WTC11 (cell line): ENCODE measurements around the gene PIK3CB. TPM values are rescaled to one million over a fixed set of nuclear protein-coding genes. Genes with fewer than 3 reads are reported as not detected.
A peak's percentile ranks its signal among the peaks of the same experiment; 100 is the strongest.

Experiments
- ATAC-seq: fragments of 200-7000 bp; cut with Tn5 transposase; 2 replicates; pipeline ENCODE4 v1.10.0; 2021; ENCODE audit warnings: mild to moderate bottlenecking, moderate library complexity
- CTCF ChIA-PET: fragments of 300-600 bp; sonication (Branson Sonifier 250); formaldehyde crosslinking; loops from one replicate; lab custom pipeline; 2021; ENCODE audit warnings: antibody characterized with exemption; lab: Charles Lee
- POLR2A ChIA-PET: fragments of 350-600 bp; sonication (Branson Sonifier 250); formaldehyde crosslinking; loops from one replicate; lab custom pipeline; 2021; ENCODE audit warnings: antibody characterized with exemption; lab: Charles Lee
- DNase-seq: peaks from one replicate; pipeline ENCODE4 v3.0.0; 2021; ENCODE audit warnings: low spot score
- H3K27ac Mint-ChIP-seq: 2 replicates; pipeline ENCODE4 v1.8.0; 2021; ENCODE audit warnings: mixed read lengths
- H3K27me3 Mint-ChIP-seq: 2 replicates; pipeline ENCODE4 v1.8.0; 2021; ENCODE audit warnings: low read depth, mild to moderate bottlenecking, moderate library complexity, mixed read lengths
- H3K36me3 Mint-ChIP-seq: 2 replicates; pipeline ENCODE4 v1.8.0; 2021; ENCODE audit warnings: mixed read lengths
- H3K4me1 Mint-ChIP-seq: 2 replicates; pipeline ENCODE4 v1.8.0; 2022; ENCODE audit warnings: mixed read lengths
- H3K4me3 Mint-ChIP-seq: 2 replicates; pipeline ENCODE4 v1.8.0; 2021; ENCODE audit warnings: mild to moderate bottlenecking, moderate library complexity, mixed read lengths
- H3K9me3 Mint-ChIP-seq: 2 replicates; pipeline ENCODE4 v1.8.0; 2021; ENCODE audit warnings: mixed read lengths
- AR ChIP-seq: fragments of 250-450 bp; sonication (Bioruptor Pico); IDR thresholded peaks from 2 replicates; pipeline ENCODE4 v1.9.0; 2021; ENCODE audit warnings: mild to moderate bottlenecking
- CREB1 ChIP-seq: sonication (generic); formaldehyde crosslinking; IDR thresholded peaks from 2 replicates; pipeline ENCODE4 v1.8.0; 2023; ENCODE audit warnings: mild to moderate bottlenecking, missing genetic modification reagents
- HMGXB4 ChIP-seq: sonication (generic); formaldehyde crosslinking; IDR thresholded peaks from 2 replicates; pipeline ENCODE4 v1.8.1; 2023; ENCODE audit warnings: mild to moderate bottlenecking, moderate library complexity, missing genetic modification reagents
- MAX ChIP-seq: sonication (generic); formaldehyde crosslinking; IDR thresholded peaks from 2 replicates; pipeline ENCODE4 v1.8.0; 2022; ENCODE audit warnings: mild to moderate bottlenecking, missing genetic modification reagents
- PREB ChIP-seq: sonication (generic); formaldehyde crosslinking; IDR thresholded peaks from 2 replicates; pipeline ENCODE4 v1.8.1; 2022; ENCODE audit warnings: mild to moderate bottlenecking, missing genetic modification reagents, moderate library complexity, borderline replicate concordance
- SMAD4 ChIP-seq: sonication (generic); formaldehyde crosslinking; IDR thresholded peaks from 2 replicates; pipeline ENCODE4 v1.8.0; 2022; ENCODE audit warnings: mild to moderate bottlenecking, missing genetic modification reagents
- SP1 ChIP-seq: sonication (generic); formaldehyde crosslinking; conservative IDR thresholded peaks from 2 replicates; pipeline ENCODE4 v1.8.1; 2022; ENCODE audit warnings: missing genetic modification reagents
- STAT6 ChIP-seq: sonication (generic); formaldehyde crosslinking; conservative IDR thresholded peaks from 2 replicates; pipeline ENCODE4 v1.8.1; 2023; ENCODE audit warnings: mild to moderate bottlenecking, low read depth, missing genetic modification reagents, moderate library complexity
- ZBTB21 ChIP-seq: sonication (generic); formaldehyde crosslinking; IDR thresholded peaks from 2 replicates; pipeline ENCODE4 v1.8.1; 2023; ENCODE audit warnings: mild to moderate bottlenecking, missing genetic modification reagents, borderline replicate concordance
- ZNF138 ChIP-seq: sonication (generic); formaldehyde crosslinking; conservative IDR thresholded peaks from 2 replicates; pipeline ENCODE4 v1.8.1; 2022; ENCODE audit warnings: mild to moderate bottlenecking, moderate library complexity, missing genetic modification reagents
- ZNF396 ChIP-seq: fragments of 250-450 bp; sonication (Bioruptor Pico); IDR thresholded peaks from 2 replicates; pipeline ENCODE4 v1.8.0; 2021; ENCODE audit warnings: mild to moderate bottlenecking, moderate library complexity, borderline replicate concordance
- ZNF416 ChIP-seq: fragments of 250-450 bp; sonication (Bioruptor Pico); IDR thresholded peaks from 2 replicates; pipeline ENCODE4 v1.9.0; 2021; ENCODE audit warnings: mild to moderate bottlenecking, inconsistent platforms
- ZNF425 ChIP-seq: fragments of 250-450 bp; sonication (Bioruptor Pico); conservative IDR thresholded peaks from 2 replicates; pipeline ENCODE4 v1.9.0; 2021; ENCODE audit warnings: mild to moderate bottlenecking
- ZSCAN18 ChIP-seq: fragments of 250-450 bp; sonication (Bioruptor Pico); IDR thresholded peaks from 2 replicates; pipeline ENCODE4 v2.1.2; 2022; ENCODE audit warnings: mild to moderate bottlenecking, moderate library complexity
- total RNA-seq: library from RNA; stranded (reverse); gene quantifications from 3 replicates; pipeline ENCODE4 v1.2.3, GENCODE V29; 2021

PIK3CB gene
- total RNA-seq, 1 experiment from 2014 or later = 36.0 TPM

GRCh38 chr3:138862531-138862923 lies 27.8 kb upstream of the PIK3CB start (continued):
- TF ChIP-seq HMGXB4 (CRISPR knock-in tag) = no peak
- TF ChIP-seq STAT6 (CRISPR knock-in tag) = no peak
- no peak for TF ChIP-seq CREB1 (CRISPR knock-in tag)
- 0 out of 2 replicates have a peak, but pooled peaks have one; percentile 21 for TF ChIP-seq SP1 (CRISPR knock-in tag)
- TF ChIP-seq AR (CRISPR knock-in tag) = no peak
- no peak for TF ChIP-seq SMAD4 (CRISPR knock-in tag)
- no peak for TF ChIP-seq ZNF138 (CRISPR knock-in tag)

- Mint-ChIP-seq H3K9me3 (no peaks in the 10 kb centered on the region), H3K27me3 (no peaks in the 10 kb centered on the region; the same call in 1 of the 2 replicates), H3K36me3 (no peaks in the 10 kb centered on the region), H3K4me3 (peak overlapping the region; percentile 50), H3K27ac (peak overlapping the region; percentile 94), H3K4me1 (peaks cover 41% of the 10 kb centered on the region)
- ATAC-seq (peak; percentile 58), DNase-seq (peak; percentile 38)
- POLR2A ChIA-PET = interaction anchor here (1.2 kb wide), 1 partner anchor 16 kb away, joined by 5 read pairs; no protein-coding TSS in a partner anchor
- CTCF ChIA-PET = interaction anchor here (1.2 to 4.6 kb wide), 4 partner anchors 38 to 75 kb away, joined by 4 to 59 read pairs (median 8); no protein-coding TSS in a partner anchor
- no peak for TF ChIP-seq ZSCAN18
- no peak for TF ChIP-seq ZNF416 (CRISPR knock-in tag)
- TF ChIP-seq AR (CRISPR knock-in tag) = no peak
- no peak for TF ChIP-seq ZNF425 (CRISPR knock-in tag)
- TF ChIP-seq ZNF396 (CRISPR knock-in tag) = no peak
- TF ChIP-seq ZBTB21 (CRISPR knock-in tag) = no peak
- TF ChIP-seq PREB (CRISPR knock-in tag) = no peak
- TF ChIP-seq MAX = no peak
Measured at GRCh38 chr3:138861798-138862197, 27.1 kb upstream of the PIK3CB start.
